ENCODE results near the gene SLC43A1.

The SLC43A1 gene

DNA sequence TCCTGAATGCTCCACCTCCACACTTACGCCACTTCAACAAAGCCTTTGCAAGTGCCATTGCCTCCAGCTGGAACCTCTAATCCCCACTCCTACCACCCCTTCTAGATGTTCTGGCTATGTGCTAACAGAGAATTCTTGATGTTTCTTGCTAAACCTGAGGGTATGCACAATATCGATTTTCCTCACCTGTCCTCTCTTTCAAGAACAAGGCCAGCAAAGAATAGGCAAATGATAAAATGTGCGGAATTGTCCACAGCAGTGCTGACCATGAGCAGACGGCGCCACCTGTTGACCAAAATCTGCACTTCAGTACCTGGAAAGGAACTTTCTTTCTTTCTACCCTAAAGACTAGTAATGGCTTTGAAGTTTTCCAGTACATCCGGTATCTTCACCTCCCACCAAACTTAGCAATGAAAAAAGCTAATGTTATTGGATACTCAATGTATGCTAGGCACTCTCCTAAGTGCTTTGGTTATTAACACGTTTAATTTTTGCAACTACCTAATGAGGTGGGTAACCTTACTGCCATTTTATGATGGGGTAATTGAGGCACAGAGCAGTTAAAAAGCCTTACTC lies 11.6 kb upstream of the SLC43A1 start:
- peak; percentile 67 for DNase-seq (ENCODE audit: low spot score)

DNA sequence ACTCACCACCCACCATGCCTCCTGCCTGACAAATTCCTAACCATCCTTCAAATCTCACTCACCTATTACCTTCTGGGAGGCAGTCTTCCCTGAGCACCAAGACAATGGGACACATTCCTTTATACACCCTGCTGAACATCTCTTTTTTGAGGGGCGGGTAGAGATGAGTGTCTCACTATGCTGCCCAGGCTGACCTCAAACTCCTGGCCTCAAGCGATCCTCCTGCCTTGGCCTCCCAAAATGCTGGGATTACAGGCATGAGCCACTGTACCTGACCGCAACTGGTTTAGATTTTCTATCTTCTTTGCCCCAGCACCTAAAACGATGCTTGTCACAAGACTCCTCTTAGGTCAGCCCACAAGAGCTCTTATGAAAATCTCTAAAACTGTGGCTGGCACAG lies 7.9 kb upstream of the SLC43A1 start:
- no peak for DNase-seq (ENCODE audit: low spot score)

DNA sequence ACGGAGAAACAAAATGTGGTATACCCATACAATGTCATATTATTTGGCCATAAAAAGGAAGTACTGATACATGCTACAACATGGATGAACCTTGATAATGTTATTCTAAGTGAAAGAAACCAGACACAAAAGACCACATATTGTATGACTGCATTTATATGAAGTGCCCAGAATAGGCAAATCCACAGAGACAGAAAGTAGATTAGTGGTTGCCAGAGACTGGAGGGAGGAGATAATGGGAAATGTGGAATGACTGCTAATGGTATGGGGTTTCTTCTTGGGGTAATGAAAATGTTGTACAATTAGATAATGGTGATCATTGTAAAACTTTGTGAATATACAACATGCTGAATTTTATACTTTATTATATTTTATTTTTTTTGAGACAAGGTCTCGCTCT lies 5.6 kb upstream of the SLC43A1 start:
- DNase-seq (ENCODE audit: low spot score) = no peak

DNA sequence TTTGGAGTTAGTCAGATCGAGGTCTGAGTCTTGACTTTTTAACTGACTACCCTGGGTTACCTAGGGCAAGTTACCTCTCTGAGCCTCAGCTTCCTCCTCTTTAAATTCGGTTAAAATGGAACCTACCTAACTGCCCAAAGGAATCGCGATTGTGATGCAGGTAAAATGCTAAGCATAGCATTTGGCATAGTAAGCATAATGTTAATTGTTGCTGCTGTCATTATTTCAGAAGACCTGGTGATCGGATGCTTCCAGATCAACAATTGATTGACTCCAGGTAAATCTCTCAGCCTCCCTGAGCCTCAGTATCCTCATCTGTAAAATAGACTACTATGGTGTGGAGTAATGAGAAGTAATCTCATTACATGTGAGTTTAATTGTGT lies 550 bp upstream of the SLC43A1 start:
- DNase-seq (ENCODE audit: low spot score) = no peak

GRCh38 chr11:57514538-57515331 lies 767 bp downstream of the SLC43A1 start:
- DNase-seq (ENCODE audit: low spot score) = peak; percentile 77

DNA sequence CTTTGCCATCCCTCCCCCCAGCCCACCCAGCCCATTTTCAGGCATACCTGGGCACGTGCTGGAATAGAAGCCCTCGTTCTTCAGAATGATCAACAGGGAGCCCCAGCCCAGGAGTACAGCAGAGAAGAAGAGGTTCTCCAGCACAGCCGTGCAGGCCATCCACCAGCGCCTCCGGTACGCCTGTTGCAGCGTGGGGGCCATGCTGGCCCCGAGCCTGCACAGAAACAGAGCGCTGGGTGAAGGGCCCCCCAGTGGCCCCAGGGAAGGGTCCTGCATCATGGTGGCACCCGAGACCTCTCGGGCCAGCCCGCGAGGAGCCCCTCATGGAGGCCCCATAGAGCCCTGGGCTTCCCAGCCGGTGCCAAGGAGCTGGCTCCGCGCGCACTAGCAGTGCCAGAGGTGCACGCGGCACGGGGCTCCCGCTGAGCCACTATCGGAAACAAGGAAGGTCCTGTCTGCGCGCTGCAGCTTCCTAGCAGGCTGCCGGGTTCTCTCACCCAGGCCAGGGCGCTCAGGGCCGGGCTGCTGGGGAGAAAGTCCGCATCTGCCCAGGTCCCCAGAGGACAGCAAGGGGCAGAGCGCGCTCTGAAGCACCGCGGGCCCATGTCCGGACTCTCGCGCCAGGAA lies 1.5 kb downstream of the SLC43A1 start:
- DNase-seq (ENCODE audit: low spot score) = peak; percentile 47

DNA sequence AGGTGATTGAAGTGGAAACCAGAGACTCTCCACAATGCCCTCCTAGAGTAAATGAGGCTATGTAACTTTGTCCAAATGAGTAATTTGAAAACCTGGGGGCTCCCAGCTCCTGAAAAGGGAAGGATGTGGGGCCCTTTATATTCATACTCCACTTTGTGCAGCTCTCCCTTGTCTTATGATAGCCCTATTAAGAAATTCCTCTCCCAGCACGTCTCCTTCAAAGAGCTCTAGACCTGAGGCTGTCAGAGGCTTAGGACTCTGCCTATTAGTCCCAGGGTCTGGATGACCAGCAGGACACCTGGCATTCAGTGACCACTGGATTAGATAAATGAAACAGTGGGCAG lies 2.1 kb downstream of the SLC43A1 start:
- no peak for DNase-seq (ENCODE audit: low spot score)

GRCh38 chr11:57512646-57513451 lies 2.7 kb downstream of the SLC43A1 start:
- DNase-seq (ENCODE audit: low spot score) = no peak

DNA sequence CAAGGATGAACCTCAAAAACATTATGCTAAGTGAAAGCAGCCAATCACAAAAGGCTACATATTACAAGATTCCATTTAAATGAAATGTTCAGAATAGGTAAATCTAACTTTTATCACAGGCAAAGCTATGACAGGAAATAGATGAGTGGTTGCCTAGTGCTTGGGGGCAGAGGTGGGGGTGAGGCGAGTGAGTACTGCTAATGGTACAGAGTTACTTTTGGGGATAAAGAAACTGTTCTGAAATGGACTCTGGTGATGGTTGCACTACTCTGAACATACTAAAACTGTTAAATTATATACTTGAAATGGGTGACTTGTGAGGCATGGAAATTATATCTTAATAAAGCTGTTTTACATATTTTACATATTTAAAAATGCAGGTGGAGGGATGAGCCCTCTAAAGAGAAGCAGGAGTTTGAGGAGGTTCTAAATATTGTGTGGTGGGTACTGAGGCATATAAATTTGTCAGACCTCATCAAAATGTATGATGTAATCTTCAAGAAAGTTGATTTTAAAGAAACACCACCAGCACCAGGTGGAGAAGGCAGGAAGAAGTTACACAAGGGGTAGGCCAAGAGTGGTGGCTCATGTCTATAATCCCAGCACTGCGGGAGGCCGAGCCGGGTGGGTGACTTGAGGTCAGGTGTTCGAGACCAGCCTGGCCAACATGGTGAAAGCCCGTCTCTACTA lies 3.6 kb downstream of the SLC43A1 start:
- DNase-seq (ENCODE audit: low spot score) = no peak

DNA sequence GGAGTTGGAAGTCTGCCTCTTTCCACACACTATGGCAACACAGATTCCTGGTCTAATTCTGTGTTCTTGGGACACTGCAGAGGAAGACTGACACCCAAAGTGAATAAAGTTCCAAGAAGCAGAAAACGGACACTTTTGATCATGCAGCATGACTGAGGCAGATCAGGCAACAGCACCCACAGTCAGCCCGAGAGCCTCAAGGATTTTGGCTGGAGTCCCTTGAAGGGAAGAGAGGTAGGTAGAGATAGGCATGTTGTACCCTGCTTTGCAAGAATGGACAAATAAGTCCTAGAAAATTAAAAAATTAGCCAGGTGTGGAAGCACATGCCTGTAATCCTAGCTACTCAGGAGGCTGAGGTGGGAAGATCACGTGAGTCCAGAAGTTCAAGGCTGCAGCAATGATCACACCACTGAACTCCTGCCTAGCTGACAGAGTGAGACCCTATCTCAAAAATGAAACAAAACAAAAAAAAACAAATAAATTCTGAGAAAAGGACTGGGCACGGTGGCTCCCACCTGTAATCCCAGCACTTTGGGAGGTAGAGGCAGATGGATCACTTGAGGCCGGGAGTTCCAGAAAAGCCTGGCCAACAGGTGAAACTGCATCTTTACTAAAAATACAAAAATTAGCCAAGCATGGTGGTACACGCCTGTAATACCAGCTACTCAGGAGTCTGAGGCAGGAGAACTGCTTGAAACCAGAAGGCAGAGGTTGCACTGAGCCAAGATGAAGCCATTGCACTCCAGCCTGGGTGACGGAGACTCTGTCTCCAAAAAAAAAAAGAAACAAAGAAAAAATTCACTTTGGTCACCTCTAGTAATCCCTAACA lies 6.9 kb downstream of the SLC43A1 start:
- no peak for DNase-seq (ENCODE audit: low spot score)

GRCh38 chr11:57506522-57506921 lies 9.0 kb downstream of the SLC43A1 start:
- no peak for DNase-seq (ENCODE audit: low spot score)

- no peak for DNase-seq (ENCODE audit: low spot score)
Observed at GRCh38 chr11:57504511-57504910, 11.0 kb downstream of the SLC43A1 start.

DNA sequence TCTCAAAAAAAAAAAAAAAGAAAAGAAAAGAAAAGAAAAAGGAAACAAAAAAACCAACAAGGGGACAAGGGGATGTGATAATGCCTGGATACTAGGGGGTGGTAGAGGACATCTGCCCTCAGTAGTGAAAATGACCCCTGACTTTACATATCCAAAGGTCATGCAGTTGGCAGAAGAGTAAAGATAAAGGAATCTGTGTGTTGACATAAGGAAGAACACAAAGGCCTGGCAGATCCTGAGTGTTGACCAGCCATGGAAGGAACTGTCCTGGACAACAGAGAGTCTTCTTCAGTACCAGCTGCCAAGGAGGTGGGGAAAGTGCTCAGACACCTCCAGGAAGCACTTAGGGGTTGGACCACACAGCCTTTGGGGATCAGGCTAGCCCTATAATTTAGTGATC lies 12.6 kb downstream of the SLC43A1 start:
- DNase-seq (ENCODE audit: low spot score) = no peak

DNA sequence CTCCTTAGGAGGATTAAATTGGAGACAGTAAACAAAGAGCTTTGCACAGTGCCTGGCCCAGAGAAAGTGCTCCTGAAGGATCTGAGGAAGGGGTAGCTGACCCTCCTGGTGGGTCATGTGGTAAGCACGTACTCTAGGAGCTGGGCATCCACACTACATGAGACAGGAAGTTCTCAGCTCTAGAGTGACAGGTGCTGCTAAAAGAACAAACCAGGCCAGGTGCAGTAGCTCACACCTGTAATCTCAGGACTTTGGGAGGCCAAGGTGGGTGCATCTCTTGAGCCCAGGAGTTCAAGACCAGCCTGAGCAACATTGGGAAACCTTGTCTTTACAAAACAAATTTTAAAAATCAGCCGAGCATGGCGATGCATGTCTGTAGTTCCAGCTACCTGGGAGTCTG lies 13.1 kb downstream of the SLC43A1 start:
- no peak for DNase-seq (ENCODE audit: low spot score)

- DNase-seq (ENCODE audit: low spot score) = no peak
Observed at GRCh38 chr11:57501953-57502352, 13.5 kb downstream of the SLC43A1 start.

- no peak for DNase-seq (ENCODE audit: low spot score)
Observed at GRCh38 chr11:57500926-57501325, 14.6 kb downstream of the SLC43A1 start.

DNA sequence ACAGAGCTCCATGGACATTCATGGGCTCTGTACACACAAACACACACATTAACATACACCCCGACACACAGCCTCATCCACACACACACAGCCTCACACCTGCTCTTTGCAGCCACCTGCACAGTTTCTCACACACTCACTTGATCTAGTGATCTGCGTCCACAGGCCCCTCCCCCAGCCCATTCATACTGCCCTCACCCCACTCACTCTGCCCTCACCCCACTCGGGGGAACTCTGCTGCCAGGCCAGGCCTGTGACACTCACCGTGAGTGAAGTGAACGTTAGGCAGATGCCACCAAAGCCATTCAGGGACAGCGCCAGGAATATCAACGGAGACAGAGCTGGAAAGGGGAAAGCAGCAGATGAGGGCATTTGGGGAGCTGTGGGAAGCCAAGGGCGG lies 15.0 kb downstream of the SLC43A1 start:
- DNase-seq (ENCODE audit: low spot score) = no peak

DNA sequence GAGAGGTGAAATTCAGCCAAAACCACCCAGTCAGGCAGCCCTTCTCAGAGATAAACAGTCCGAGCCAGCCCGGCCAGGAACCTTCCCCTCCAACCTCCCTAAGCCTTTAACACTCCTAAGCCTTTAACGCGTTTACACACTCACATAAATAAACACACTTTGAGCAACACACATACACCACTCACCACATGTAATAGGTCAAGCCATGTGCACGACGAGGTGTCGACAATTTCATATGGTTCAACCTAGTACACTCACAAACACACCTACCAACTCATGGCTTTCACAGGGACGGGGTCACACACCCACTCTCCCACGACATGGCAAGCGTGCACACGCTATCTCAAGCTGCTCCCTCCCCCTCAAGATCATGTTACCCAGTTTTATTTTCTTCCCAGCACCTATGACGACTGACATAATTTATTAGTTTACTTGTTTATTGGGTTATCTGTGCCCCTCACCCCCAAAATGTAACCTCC lies 15.5 kb downstream of the SLC43A1 start:
- no peak for DNase-seq (ENCODE audit: low spot score)

DNA sequence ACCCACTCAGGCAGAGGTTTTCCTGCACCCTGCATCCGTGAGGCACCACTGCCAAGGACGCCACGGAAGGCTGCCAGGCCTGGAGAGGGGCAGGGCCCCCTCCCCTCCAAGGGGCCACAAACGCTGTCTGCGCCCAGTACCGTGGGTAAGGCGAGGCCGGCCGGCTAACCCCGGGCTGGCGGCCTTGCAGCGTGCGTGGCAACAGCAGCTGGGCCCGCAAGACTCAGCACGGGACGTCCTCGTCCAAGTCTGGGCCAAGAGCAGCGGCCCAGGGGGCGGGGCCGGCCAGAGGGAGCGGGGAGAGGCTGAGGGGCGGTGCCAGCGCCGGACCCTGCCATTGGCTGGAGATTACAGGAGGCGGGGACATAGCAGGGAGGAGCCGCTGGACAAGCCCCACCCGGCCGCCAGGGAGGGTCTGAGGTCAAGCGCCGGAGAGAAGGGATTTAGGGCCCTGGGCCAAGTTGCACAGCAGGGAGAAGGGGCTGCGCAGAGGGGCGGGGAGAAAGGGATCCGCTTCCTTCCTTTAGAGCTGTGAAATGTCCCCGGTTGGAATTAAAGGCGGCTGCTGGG lies 16.0 kb downstream of the SLC43A1 start:
- peak; percentile 99 for DNase-seq (ENCODE audit: low spot score)

DNA sequence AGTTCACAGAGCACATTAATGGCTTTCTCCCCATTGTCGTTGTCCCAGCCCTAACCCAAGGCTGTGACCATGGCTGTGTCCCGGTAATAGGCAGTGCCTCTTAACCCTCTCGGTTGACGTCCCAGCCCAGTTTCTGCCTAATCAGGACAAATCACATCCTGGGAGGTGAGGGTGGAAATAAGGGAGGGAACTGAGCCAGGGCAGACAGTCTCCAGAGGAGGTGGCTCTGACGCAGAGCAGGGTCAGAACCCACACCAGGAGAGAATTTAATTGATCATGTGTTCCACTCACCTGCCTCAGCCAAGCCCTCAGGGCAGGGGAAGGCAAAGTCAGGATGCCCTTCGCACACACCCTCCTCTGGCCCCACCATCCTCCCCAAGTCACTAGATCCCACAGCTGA lies 17.0 kb downstream of the SLC43A1 start:
- no peak for DNase-seq (ENCODE audit: low spot score)
